Head of caudate nucleus (tissue), 42 donors: ENCODE results near the gene AIF1L.
"Not testable (repeated sequence)": the region's sequence is repeated elsewhere in the genome, so short reads cannot be mapped to it uniquely, and the experiment has no call there.

Experiments used
- DNase-seq, 42 donors: peaks; one replicate each; pipeline versions ENCODE4 v3.0.0 to v3.0.0-alpha.2; 2020 to 2021; ENCODE audit warnings: mixed read lengths in 7 of 42
- intact Hi-C: fragments of 100-400 bp; cut with DNase I; formaldehyde crosslinking; loops from one replicate; pipeline ENCODE4 v1.15.0; 2022

The AIF1L gene

GRCh38 chr9:131094622-131095021, 1.7 kb upstream of the AIF1L start:
- peak in 5 of 42 donors; percentile 11 to 65 (median 19) for DNase-seq
- intact Hi-C loops, result no loop called here

GRCh38 chr9:131095666-131096268, 564 bp upstream of the AIF1L start:
- intact Hi-C loops, result no loop called here

GRCh38 chr9:131097126-131097947, 1.0 kb downstream of the AIF1L start:
- DNase-seq, result peak in 5 of 42 donors; percentile 20 to 45 (median 34)
- intact Hi-C loops, result no loop called here

More at GRCh38 chr9:131095666-131096268, 564 bp upstream of the AIF1L start:
- DNase-seq, result no peak

- intact Hi-C loops, result no loop called here
- peak in 12 of 42 donors; percentile 10 to 72 (median 36) for DNase-seq
Measured at GRCh38 chr9:131097948-131098278, 1.6 kb downstream of the AIF1L start.

- DNase-seq, result no peak
- intact Hi-C loops, result no loop called here
Measured at GRCh38 chr9:131098391-131099101, 2.2 kb downstream of the AIF1L start.

- intact Hi-C loops, result no loop called here
- peak in 2 of 42 donors; percentile 7 to 39 for DNase-seq
Measured at GRCh38 chr9:131099102-131099606, 2.8 kb downstream of the AIF1L start.

GRCh38 chr9:131099845-131100244, 3.5 kb downstream of the AIF1L start:
- intact Hi-C loops, DNase-seq: not testable (repeated sequence)

- intact Hi-C loops, result no loop called here
- no peak for DNase-seq
Measured at GRCh38 chr9:131100445-131100844, 4.1 kb downstream of the AIF1L start.

- intact Hi-C loops, result no loop called here
- DNase-seq, result no peak
Measured at GRCh38 chr9:131101207-131101964, 5.1 kb downstream of the AIF1L start.

GRCh38 chr9:131103024-131103423, 6.7 kb downstream of the AIF1L start:
- intact Hi-C loops, result no loop called here
- DNase-seq, result no peak

GRCh38 chr9:131103535-131103934, 7.2 kb downstream of the AIF1L start:
- DNase-seq, result no peak
- intact Hi-C loops, result no loop called here

GRCh38 chr9:131104016-131104740, 7.8 kb downstream of the AIF1L start:
- DNase-seq, result no peak
- intact Hi-C loops, result no loop called here

- intact Hi-C loops, result no loop called here
- no peak for DNase-seq
Measured at GRCh38 chr9:131105952-131106351, 9.6 kb downstream of the AIF1L start.

GRCh38 chr9:131107760-131108159, 11.4 kb downstream of the AIF1L start:
- intact Hi-C loops, result no loop called here
- DNase-seq, result peak in 28 of 42 donors; percentile 28 to 79 (median 56)

GRCh38 chr9:131111186-131111853, 15.0 kb downstream of the AIF1L start:
- peak in 8 of 42 donors; percentile 24 to 72 (median 46) for DNase-seq
- intact Hi-C loops, result no loop called here

- intact Hi-C loops, result no loop called here
- peak; percentile 82 to 98 (median 94) for DNase-seq
Measured at GRCh38 chr9:131111854-131112311, 15.6 kb downstream of the AIF1L start.

GRCh38 chr9:131112374-131113154, 16.2 kb downstream of the AIF1L start:
- DNase-seq, result peak in 24 of 42 donors; percentile 15 to 74 (median 48)
- intact Hi-C loops, result no loop called here
